ENCODE data around the gene SWT1.
"Not testable (repeated sequence)": the region's sequence is repeated elsewhere in the genome, so short reads cannot be mapped to it uniquely, and the experiment has no call there.

The SWT1 gene

DNA sequence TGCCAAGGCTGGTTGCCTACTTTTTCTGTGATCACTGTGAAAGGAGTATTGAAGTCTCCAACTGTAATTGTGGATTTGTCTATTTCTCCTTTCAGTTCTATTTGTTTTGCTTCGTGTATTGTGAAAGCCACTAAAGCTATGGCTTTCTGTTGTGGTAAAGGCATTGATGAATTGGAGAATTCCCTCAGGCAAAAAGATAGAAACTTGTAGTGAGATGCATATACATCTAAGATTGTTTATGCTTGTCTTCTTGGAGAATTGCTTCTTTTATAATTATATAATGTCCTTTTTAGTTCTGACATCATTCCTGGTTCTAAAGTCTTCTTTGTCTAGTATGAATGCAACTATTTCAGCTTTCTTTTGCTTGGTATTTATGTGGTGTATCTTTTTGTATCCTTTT is 36.8 kb downstream of the SWT1 start:
- DNase-seq = no peak

DNA sequence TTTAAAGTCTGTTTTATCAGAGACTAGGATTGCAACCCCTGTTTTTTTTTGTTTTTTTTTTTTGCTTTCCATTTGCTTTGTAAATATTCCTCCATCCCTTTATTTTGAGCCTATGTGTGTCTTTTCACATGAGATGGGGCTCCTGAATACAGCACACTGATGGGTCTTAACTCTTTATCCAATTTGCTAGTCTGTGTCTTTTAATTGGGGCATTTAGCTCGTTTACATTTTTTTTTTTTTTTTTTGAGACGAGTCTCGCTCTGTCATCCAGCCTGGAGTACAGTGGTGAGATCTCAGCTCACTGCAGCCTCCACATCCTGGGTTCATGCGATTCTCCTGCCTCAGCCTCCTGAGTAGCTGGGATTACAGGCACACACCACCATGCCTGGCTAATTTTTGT is 41.7 kb downstream of the SWT1 start:
- not testable (repeated sequence) for DNase-seq

DNA sequence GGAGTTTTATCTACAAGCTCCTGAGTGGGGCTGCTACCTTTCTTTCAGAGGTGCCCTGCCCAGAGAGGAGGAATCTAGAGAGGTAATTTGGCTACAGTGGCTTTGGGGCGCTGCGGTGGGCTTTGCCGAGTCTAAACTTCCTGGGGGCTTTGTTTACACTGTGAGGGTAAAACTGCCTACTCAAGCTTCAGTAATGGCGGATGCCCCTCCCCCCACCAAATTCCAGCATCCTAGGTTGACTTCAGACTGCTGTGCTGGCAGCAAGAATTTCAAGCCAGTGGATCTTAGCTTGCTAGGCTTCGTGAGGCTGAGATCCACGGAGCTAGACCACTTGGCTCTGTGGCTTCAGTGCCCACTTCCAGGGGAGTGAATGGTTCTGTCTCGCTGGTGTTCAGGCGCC is 43.9 kb downstream of the SWT1 start:
- DNase-seq = no peak

- DNase-seq = no peak
These were observed 50.2 kb downstream of the SWT1 start for GRCh38 chr1:185207170-185207569.

DNA sequence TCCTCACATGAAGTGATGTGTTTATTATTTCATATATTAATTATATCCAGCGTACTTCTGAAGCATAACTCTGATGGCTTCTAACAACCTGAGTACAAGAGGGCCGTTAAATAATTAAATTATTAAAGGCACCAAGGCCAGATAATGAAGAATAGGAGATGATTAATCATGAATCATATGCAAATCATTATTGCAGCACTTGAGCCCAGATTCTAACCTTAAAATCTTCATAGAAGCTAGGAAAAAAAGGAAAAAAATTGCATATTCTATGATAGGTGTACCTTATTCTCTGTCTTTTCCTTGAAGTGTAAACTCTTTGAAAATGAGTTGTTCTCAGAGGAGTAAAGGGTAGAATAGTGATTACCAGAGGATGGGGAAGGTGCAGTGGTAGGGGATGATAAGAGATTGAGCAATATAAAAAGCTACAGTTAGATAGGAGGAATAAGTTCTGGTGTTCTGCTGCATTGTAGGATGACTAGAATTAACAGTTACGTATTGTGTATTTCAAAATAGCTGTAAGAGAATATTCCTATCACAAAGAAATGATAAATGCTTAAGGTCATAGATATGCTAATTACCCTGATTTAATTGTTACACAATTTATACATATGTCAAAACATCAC is 51.1 kb downstream of the SWT1 start:
- DNase-seq = no peak

DNA sequence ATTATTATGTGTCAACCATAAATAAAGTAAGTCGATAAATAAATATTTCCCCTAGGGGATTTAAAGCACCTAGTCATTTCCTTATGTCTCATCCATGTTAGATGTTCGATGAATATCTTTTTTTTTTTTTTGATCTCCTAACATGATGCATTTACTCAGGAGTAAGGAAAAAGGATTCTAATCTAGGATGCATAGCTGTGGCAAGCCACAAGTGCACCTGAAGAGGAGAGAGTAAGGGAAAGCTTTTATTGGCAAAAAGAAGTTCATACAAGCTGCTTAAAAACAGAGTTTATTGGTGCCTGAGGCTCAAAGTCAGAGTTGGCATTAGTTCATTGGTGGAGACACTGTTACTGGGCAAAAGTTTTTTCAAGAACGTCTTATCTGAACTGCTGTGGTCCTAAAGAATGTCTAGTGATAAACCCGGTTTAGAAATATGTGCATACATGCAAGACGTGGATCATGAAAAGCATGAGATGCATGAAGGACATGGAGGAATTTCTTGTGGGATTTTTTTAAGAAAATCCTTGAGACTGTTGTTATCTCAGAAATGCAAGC is 51.7 kb downstream of the SWT1 start:
- no peak for DNase-seq

DNA sequence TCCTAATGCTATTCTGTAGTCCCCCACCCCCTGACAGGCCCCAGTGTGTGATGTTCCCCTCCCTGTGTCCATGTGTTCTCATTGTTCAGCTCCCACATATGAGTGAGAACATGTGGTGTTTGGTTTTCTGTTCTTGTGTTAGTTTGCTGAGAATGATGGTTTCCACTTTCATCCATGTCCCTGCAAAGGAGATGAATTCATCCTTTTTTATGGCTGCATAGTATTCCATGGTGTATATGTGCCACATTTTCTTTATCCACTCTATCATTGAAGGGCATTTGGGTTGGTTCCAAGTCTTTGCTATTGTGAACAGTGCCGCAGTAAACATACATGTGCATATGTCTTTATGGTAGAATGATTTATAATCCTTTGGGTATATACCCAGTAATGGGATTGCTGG is 52.4 kb downstream of the SWT1 start:
- not testable (repeated sequence) for DNase-seq

DNA sequence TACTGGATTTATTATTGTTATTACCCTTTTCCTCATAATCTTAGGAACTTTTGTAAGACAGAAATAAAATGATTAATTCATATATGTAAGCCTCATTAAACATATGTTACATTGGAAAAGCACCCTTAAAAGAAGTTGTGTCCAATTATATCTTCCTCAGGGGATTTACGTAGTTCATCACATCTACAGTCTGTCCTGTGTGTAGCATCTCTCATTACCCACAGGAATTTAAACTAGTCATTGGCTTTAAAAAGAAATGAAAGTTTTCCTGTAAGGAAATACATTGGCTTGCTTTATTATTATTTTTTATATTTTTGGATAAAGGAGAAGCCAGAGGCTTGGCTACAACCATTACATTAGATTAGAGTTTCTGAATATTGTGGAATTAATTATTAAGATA is 56.1 kb downstream of the SWT1 start:
- peak; percentile 55 for DNase-seq

DNA sequence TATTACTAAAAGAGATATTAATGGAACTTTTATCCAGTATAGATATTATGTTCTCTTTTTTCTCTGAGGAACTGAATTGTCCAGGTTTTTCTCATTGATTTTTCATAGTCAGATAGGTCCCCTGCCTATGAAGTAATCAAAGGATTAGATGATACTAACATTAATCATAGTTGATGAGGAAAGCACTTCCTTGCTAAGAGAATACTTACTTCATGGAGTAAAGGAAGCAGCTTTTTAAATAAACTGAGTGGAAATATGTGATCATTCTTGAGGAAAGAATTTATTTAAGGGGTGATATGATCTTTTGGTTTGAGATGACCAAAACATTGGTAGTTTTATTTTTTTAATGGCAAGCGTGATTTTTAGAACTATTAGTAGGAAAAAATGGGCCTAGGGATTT is 58.9 kb downstream of the SWT1 start:
- no peak for DNase-seq

DNA sequence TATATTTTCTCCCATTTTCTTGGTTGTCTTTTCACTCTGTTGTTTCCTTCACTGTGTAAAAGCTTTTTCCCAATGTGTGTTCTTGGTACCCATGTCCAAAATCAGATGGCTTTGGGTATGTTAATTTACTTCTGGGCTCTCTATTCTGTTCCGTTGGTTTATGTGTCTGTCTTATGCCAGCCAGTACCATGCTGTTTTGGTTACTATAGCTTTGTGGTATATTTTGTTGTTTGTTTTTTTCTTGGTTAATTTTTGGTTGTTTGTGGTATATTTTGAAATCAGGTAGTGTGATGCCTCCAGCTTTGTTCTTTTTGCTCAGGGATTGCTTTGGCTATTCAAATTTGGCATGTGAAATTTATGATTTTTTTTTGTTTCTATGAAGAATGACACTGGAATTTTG is 67.2 kb downstream of the SWT1 start:
- DNase-seq = no peak

DNA sequence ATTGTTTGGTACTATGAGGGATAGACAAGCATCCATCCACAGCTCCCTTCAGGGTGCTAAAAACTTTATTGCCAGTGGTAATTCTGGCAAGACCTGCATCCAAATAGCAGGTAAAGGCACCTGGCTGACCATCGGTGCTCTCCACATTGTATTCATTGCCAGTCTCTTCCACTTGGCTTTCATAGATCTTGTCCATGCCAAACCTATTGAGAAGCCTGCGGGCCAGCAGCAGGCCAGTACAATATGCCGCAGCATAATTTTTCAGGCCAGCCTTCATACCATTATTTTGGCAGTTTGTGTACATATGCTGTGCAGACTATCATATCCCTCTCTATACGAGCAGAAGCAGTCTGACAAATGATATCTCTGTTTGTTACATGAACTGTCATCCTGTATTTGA is 70.2 kb downstream of the SWT1 start:
- DNase-seq = no peak

GRCh38 chr1:185228979-185229378 is 72.0 kb downstream of the SWT1 start:
- no peak for DNase-seq

DNA sequence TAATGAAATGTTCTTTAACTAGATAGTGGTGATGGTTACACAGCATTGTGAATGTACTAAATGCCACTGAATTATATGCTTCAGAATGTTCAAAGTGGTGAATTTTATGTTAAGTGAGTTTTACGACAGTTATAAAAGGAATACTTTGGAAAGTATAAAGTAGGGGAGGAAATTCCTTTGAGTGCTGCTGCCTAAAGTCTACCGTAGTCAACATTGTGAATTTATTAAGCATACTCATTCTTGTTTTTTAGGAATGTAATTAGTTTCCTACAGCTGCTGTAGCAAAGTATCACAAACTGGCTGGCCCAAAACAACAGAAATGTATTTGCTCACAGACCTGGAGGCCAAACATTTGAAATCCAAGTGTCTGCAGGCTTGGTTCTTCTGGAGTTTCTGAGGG is 73.0 kb downstream of the SWT1 start:
- no peak for DNase-seq

DNA sequence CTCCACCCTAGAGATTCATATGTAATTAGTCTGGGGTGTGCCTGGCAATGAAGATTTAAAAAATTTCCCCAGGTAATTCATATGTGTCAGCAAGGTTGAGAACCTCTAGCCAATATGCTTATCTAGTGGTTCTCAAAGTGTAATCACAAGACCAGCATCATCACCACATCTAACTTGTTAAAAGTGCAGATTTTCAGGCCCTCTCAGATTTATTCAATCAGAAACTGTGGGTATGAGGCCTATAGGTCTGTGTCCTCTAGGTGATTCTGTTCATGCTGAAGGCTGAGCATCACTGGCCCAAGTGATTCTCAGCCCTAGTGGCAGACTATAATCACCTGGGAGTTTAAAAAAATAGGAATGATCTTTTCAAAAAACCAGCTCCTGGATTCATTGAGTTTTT is 75.9 kb downstream of the SWT1 start:
- DNase-seq = no peak

GRCh38 chr1:185234183-185234582 is 77.2 kb downstream of the SWT1 start:
- not testable (repeated sequence) for DNase-seq

GRCh38 chr1:185237176-185237575 is 80.2 kb downstream of the SWT1 start:
- DNase-seq = not testable (repeated sequence)

GRCh38 chr1:185237661-185238060 is 80.7 kb downstream of the SWT1 start:
- no peak for DNase-seq

DNA sequence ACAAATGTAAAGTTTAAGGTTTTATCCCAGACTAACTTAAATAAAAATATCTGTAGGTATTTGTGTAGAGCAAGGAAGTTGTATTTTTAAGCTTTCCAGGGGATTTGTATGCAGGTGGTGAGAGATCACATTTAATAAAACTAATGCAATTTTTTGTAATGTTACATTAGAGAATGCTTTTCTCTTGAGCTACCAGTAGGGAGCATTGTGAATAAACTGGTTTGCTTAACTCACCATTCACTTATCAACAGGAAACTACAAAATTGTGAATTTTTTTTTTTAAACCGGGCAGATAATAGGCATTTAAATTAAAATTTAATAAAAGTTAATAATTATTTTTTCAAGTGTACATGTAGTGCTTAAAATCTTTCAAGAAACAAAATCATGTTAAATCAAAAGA is 81.5 kb downstream of the SWT1 start:
- DNase-seq = peak; percentile 20

DNA sequence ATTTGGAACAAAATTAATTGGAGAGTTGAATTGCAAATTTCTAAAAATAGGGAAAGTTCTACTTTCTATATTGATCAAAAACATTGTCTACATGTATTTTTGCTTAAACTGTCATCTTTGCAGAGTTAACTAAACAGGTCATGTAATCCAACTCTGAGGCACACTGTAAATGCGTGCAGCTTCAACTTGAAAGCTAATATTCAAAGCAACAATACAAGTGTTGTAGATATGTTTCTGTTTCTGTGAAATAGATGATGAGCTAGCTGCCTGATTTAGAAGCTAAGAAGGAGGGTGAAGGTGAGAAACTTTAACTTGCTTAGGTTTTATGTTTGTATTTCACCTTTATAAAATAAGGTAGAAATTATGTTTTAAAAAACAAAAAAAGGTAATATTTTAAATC is 82.9 kb downstream of the SWT1 start:
- no peak for DNase-seq

DNA sequence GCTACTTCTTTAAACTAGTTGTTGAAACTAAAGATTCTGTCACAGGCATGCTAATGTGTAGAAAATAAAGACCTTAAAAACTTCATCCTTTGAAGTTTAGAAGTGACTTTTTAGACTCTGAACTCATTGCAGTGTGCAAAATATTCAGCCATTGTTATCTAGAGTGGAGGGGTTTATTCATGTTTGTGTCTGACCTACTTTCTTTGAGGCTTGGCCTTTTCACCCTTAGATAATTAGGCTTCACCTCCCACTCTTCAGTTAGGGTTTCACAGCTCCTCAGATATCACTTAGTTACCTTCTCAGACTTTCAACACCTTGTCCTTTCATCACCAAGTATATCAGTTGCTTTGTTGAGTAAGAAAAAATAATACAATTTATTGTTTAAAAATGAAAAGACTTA is 84.2 kb downstream of the SWT1 start:
- DNase-seq = no peak

GRCh38 chr1:185244015-185244747 is 87.2 kb downstream of the SWT1 start:
- DNase-seq = peak; percentile 81

DNA sequence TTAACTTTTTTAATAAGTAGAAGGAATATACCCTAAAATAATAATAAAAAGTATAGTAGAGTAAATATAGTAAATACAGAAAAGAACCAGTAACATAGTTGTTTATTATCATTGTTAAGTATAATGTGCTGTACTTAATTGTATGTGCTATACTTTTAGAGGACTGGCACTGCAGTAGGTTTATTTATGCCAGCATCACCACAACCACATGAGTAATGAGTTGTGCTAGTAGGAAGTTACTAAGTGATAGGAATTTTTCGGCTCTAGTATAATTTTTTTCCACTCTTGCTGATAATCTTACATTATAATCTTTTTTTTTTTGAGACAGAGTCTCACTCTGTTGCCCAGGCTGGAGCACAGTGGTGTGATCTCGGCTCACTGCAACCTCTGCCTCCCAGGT is 88.5 kb downstream of the SWT1 start:
- no peak for DNase-seq

DNA sequence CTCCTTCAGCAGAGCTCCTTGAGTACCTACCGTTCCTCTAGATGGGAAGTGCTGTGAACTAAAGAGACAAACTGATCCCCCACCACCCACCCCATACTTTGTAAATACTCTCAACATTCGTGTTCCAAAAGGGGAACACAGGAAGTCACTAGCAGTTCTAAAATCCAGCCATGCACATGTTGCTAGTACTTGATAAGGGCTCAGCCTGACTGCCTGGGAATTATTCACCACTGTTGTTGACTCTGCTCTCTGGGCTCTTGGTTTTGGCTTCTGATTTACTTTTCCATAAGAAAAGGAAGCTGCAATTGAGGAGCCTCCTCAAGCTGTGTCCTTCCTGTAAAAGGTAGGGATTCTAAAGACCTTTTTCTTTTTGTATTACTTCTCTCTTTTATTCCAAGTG is 92.6 kb downstream of the SWT1 start:
- DNase-seq = no peak

GRCh38 chr1:185250063-185250462 is 93.1 kb downstream of the SWT1 start:
- no peak for DNase-seq
